Measurements from ENCODE around the gene DPT.

Gene DPT

GRCh38 chr1:168726719-168727118 lies 2.3 kb downstream of the DPT start:
- TF ChIP-seq POLR2A (IDR thresholded peaks at IDR 0.05; ENCODE audit: low read depth, low read length), result no peak
- DNase-seq (ENCODE audit: insufficient read length, low spot score), result no peak
- no peak for FAIRE-seq

- no peak for TF ChIP-seq POLR2A (IDR thresholded peaks at IDR 0.05; ENCODE audit: low read depth, low read length)
- FAIRE-seq, result no peak
- no peak for DNase-seq (ENCODE audit: insufficient read length, low spot score)
Measured at GRCh38 chr1:168726281-168726680, 2.7 kb downstream of the DPT start.

GRCh38 chr1:168725831-168726230 lies 3.2 kb downstream of the DPT start:
- DNase-seq (ENCODE audit: insufficient read length, low spot score) (no peak), FAIRE-seq (no peak)
- TF ChIP-seq POLR2A (IDR thresholded peaks at IDR 0.05; ENCODE audit: low read depth, low read length), result no peak

- FAIRE-seq (no peak), DNase-seq (ENCODE audit: insufficient read length, low spot score) (no peak)
- no peak for TF ChIP-seq POLR2A (IDR thresholded peaks at IDR 0.05; ENCODE audit: low read depth, low read length)
Measured at GRCh38 chr1:168725060-168725459, 3.9 kb downstream of the DPT start.

- FAIRE-seq (no peak), DNase-seq (ENCODE audit: insufficient read length, low spot score) (no peak)
- no peak for TF ChIP-seq POLR2A (IDR thresholded peaks at IDR 0.05; ENCODE audit: low read depth, low read length)
Measured at GRCh38 chr1:168723000-168723399, 6.0 kb downstream of the DPT start.

- DNase-seq (ENCODE audit: insufficient read length, low spot score) (no peak), FAIRE-seq (no peak)
- TF ChIP-seq POLR2A (IDR thresholded peaks at IDR 0.05; ENCODE audit: low read depth, low read length), result no peak
Measured at GRCh38 chr1:168720839-168721238, 8.2 kb downstream of the DPT start.

GRCh38 chr1:168719306-168720111 lies 9.5 kb downstream of the DPT start:
- FAIRE-seq (no peak), DNase-seq (ENCODE audit: insufficient read length, low spot score) (no peak)
- no peak for TF ChIP-seq POLR2A (IDR thresholded peaks at IDR 0.05; ENCODE audit: low read depth, low read length)

- TF ChIP-seq POLR2A (IDR thresholded peaks at IDR 0.05; ENCODE audit: low read depth, low read length), result no peak
- no peak for FAIRE-seq
- DNase-seq (ENCODE audit: insufficient read length, low spot score), result no peak
Measured at GRCh38 chr1:168717906-168718891, 10.8 kb downstream of the DPT start.

GRCh38 chr1:168714012-168714411 lies 15.0 kb downstream of the DPT start:
- FAIRE-seq (no peak), DNase-seq (ENCODE audit: insufficient read length, low spot score) (no peak)
- no peak for TF ChIP-seq POLR2A (IDR thresholded peaks at IDR 0.05; ENCODE audit: low read depth, low read length)

- FAIRE-seq, result no peak
- TF ChIP-seq POLR2A (IDR thresholded peaks at IDR 0.05; ENCODE audit: low read depth, low read length), result no peak
- DNase-seq (ENCODE audit: insufficient read length, low spot score), result peak; percentile 21
Measured at GRCh38 chr1:168709405-168710363, 19.3 kb downstream of the DPT start.

GRCh38 chr1:168708698-168709404 lies 20.2 kb downstream of the DPT start:
- FAIRE-seq (no peak), DNase-seq (ENCODE audit: insufficient read length, low spot score) (no peak)
- no peak for TF ChIP-seq POLR2A (IDR thresholded peaks at IDR 0.05; ENCODE audit: low read depth, low read length)

- no peak for FAIRE-seq
- TF ChIP-seq POLR2A (IDR thresholded peaks at IDR 0.05; ENCODE audit: low read depth, low read length), result no peak
- no peak for DNase-seq (ENCODE audit: insufficient read length, low spot score)
Measured at GRCh38 chr1:168706391-168706992, 22.5 kb downstream of the DPT start.
